Naive thymus-derived CD4-positive, alpha-beta T cell (primary cell): ENCODE data around the gene HCN2. TPM values are rescaled to one million over a fixed set of nuclear protein-coding genes. Genes with fewer than 3 reads are reported as not detected.

Experiments
- ATAC-seq: fragments of 150-1000 bp; cut with Tn5 transposase; 2 replicates; pipeline ENCODE4 v1.10.0; 2021; ENCODE audit warnings: mild to moderate bottlenecking, moderate library complexity
- CTCF ChIA-PET: fragments of 350-600 bp; sonication (Branson Sonifier 250); formaldehyde crosslinking; loops from one replicate; lab custom pipeline; 2021; ENCODE audit warnings: antibody characterized with exemption; lab: Charles Lee
- POLR2A ChIA-PET: fragments of 350-600 bp; sonication (Branson Sonifier 250); formaldehyde crosslinking; loops from one replicate; lab custom pipeline; 2021; ENCODE audit warnings: antibody characterized with exemption, inconsistent platforms; lab: Charles Lee
- DNase-seq, 9 donors: peaks; one replicate each; pipeline versions ENCODE4 v3.0.0 to v3.0.0-alpha.2; 2020 to 2022; ENCODE audit warnings: mixed read lengths in 1 of 9
- H3K27ac ChIP-seq: one replicate; pipeline ENCODE4 v1.7.0; 2013; ENCODE audit warnings: mild to moderate bottlenecking, low read depth, low read length, moderate library complexity
- H3K27me3 ChIP-seq, 2 donors: one replicate each; pipeline ENCODE4 v1.7.0; 2013; ENCODE audit warnings: low read length in 2 of 2, mild to moderate bottlenecking in 2 of 2, moderate library complexity in 2 of 2; ENCODE audit not compliant: control insufficient read depth in 2 of 2, insufficient read depth in 2 of 2
- H3K36me3 ChIP-seq, 3 experiments: 1 replicate in 2 of 3; 2 replicates in 1 of 3; pipeline ENCODE4 v1.7.0; 2013; ENCODE audit warnings: low read length in 3 of 3, mild to moderate bottlenecking in 3 of 3, moderate library complexity in 1 of 3; ENCODE audit not compliant: insufficient read depth in 3 of 3, control insufficient read depth in 2 of 3
- H3K4me1 ChIP-seq, 2 donors: one replicate each; pipeline ENCODE4 v1.7.0; 2013; ENCODE audit warnings: low read length in 2 of 2, mild to moderate bottlenecking in 2 of 2, moderate library complexity in 1 of 2; ENCODE audit not compliant: control insufficient read depth in 2 of 2, insufficient read depth in 2 of 2
- H3K4me3 ChIP-seq: 2 replicates; pipeline ENCODE4 v1.7.0; 2013; ENCODE audit warnings: mild to moderate bottlenecking, low read length
- H3K9me3 ChIP-seq, 3 experiments: 1 replicate in 2 of 3; 2 replicates in 1 of 3; pipeline ENCODE4 v1.7.0; 2013; ENCODE audit warnings: low read length in 3 of 3; ENCODE audit not compliant: control insufficient read depth in 2 of 3
- H3K27ac Mint-ChIP-seq, 9 donors: one replicate each; pipeline ENCODE4 v1.8.0; 2020 to 2022; ENCODE audit warnings: mixed read lengths in 9 of 9, mild to moderate bottlenecking in 8 of 9, moderate library complexity in 5 of 9, inconsistent platforms in 2 of 9
- H3K27me3 Mint-ChIP-seq, 5 donors: one replicate each; pipeline ENCODE4 v1.8.0; 2021 to 2022; ENCODE audit warnings: mixed read lengths in 5 of 5, mild to moderate bottlenecking in 1 of 5
- H3K36me3 Mint-ChIP-seq, 5 donors: one replicate each; pipeline ENCODE4 v1.8.0; 2020 to 2022; ENCODE audit warnings: mixed read lengths in 5 of 5, mild to moderate bottlenecking in 3 of 5, inconsistent platforms in 1 of 5
- H3K4me1 Mint-ChIP-seq, 7 donors: one replicate each; pipeline ENCODE4 v1.8.0; 2020 to 2022; ENCODE audit warnings: mixed read lengths in 7 of 7, mild to moderate bottlenecking in 3 of 7, inconsistent platforms in 1 of 7
- H3K4me3 Mint-ChIP-seq, 10 donors: one replicate each; pipeline ENCODE4 v1.8.0; 2020 to 2022; ENCODE audit warnings: mild to moderate bottlenecking in 10 of 10, mixed read lengths in 10 of 10, moderate library complexity in 6 of 10, inconsistent platforms in 2 of 10
- H3K9me3 Mint-ChIP-seq, 11 donors: one replicate each; pipeline ENCODE4 v1.8.0; 2020 to 2022; ENCODE audit warnings: mixed read lengths in 11 of 11, mild to moderate bottlenecking in 4 of 11, inconsistent platforms in 1 of 11, moderate library complexity in 1 of 11
- intact Hi-C, 2 donors: fragments of 100-400 bp; cut with micrococcal nuclease; formaldehyde crosslinking; loops; one replicate each; pipeline ENCODE4 v1.15.1; 2023
- polyA plus RNA-seq, 2 donors: library from polyadenylated mRNA; unstranded; fragments of 300-500 nt; fragmentation: Illumina TruSeq; gene quantifications; one replicate each; pipeline ENCODE4 v1.2.3, GENCODE V29; 2021
- total RNA-seq, 6 experiments: library from RNA in 5 of 6; stranded (reverse) in 5 of 6; gene quantifications; 1 replicate in 5 of 6; 2 replicates in 1 of 6; pipeline ENCODE4 v1.2.3 and lab custom pipeline; 2021 to 2026

Gene HCN2
- total and polyA plus RNA-seq, 7 experiments from 2014 or later, result 0.93 to 2.6 (median 2.2) TPM; not detected in 2

GRCh38 chr19:644789-645188, 55.1 kb downstream of the HCN2 start:
- Histone ChIP-seq H3K27me3 (no peaks in the 10 kb centered on the region), H3K4me3 (no peak overlapping the region), H3K4me1 (peaks cover 0 to 3% of the 10 kb centered on the region in 2 donors), H3K36me3 (peaks cover 0 to 53% (median 6%) of the 10 kb centered on the region in 3 experiments), H3K27ac (no peak overlapping the region), H3K9me3 (no peaks in the 10 kb centered on the region)
- Mint-ChIP-seq H3K9me3 (no peaks in the 10 kb centered on the region), H3K27ac (peak overlapping the region in 1 of 9 donors; percentile 66), H3K4me3 (no peak overlapping the region), H3K27me3 (no peaks in the 10 kb centered on the region), H3K36me3 (peaks cover 0 to 4% (median 0%) of the 10 kb centered on the region in 5 donors), H3K4me1 (peaks cover 0 to 6% (median 0%) of the 10 kb centered on the region in 7 donors)
- ChIA-PET CTCF (interaction anchor here (0.5 kb wide), 1 partner anchor 35 kb away, joined by 3 read pairs; no protein-coding TSS in a partner anchor), POLR2A (no interaction called here)
- ATAC-seq (no peak), DNase-seq (no peak)
- intact Hi-C loops, result no loop called here

- Histone ChIP-seq H3K4me1 (no peaks in the 10 kb centered on the region), H3K27ac (no peak overlapping the region), H3K36me3 (peaks cover 0 to 64% (median 10%) of the 10 kb centered on the region in 3 experiments), H3K9me3 (no peaks in the 10 kb centered on the region), H3K27me3 (no peaks in the 10 kb centered on the region), H3K4me3 (no peak overlapping the region)
- H3K36me3 Mint-ChIP-seq, result peaks cover 0 to 4% (median 0%) of the 10 kb centered on the region in 5 donors
- ATAC-seq (peak; percentile 10), DNase-seq (no peak)
- peak overlapping the region in 1 of 9 donors; percentile 36 for H3K27ac Mint-ChIP-seq
- ChIA-PET CTCF (no interaction called here), POLR2A (no interaction called here)
- H3K4me3 Mint-ChIP-seq, result no peak overlapping the region
- H3K4me1 Mint-ChIP-seq, result no peaks in the 10 kb centered on the region
- no peaks in the 10 kb centered on the region for H3K27me3 Mint-ChIP-seq
- no peaks in the 10 kb centered on the region for H3K9me3 Mint-ChIP-seq
- intact Hi-C loops, result no loop called here
These were observed 56.5 kb downstream of the HCN2 start for GRCh38 chr19:645912-646778.

DNA sequence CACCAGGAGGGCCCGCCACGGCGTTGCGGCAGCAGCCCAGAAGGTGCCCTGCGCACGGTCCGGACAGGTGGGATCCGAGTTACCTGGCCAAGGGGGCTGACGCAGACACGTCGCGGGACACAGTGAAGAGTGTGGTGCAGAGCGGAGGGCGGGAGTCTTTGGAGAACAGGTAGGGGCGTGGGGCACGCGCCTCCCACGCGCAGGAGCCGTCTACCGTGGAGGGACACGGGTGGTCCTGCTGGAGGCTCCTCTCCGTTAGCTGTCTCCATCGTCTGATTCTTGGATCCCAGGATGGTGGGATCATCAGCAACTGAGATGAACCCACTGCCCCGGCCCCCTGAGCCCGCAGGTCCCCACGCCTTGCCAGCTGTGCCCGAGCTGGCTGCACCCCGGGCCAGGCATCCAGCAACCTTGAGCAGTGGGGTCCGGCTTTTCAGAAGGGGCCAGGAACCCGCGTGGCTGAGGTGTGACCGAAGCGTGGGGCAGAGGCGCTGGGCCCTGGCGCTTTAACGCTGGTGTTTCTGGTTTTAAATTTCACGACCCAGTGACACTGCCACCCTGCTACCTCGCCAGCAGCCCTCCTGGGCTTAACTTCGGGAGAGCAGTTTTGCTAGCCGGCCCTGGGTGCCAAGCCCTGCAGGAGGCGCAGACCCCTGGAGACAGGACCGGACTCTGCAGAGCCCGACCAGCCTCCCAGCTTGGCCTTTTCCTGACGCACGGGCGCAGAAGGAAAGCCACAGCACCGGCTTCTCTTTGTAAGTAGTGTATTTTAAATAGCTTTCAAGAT, 57.3 kb downstream of the HCN2 start:
- H3K9me3 ChIP-seq, result no peaks in the 10 kb centered on the region
- Mint-ChIP-seq H3K27ac (no peak overlapping the region), H3K4me1 (no peaks in the 10 kb centered on the region), H3K9me3 (no peaks in the 10 kb centered on the region), H3K27me3 (no peaks in the 10 kb centered on the region), H3K4me3 (no peak overlapping the region), H3K36me3 (peaks cover 0 to 4% (median 0%) of the 10 kb centered on the region in 5 donors)
- CTCF ChIA-PET, result no interaction called here
- no peaks in the 10 kb centered on the region for H3K27me3 ChIP-seq
- DNase-seq, result no peak
- peaks cover 0 to 73% (median 10%) of the 10 kb centered on the region in 3 experiments for H3K36me3 ChIP-seq
- H3K4me3 ChIP-seq, result no peak overlapping the region
- H3K27ac ChIP-seq, result no peak overlapping the region
- POLR2A ChIA-PET, result interaction anchor here (0.7 kb wide), 1 partner anchor 13 kb away, joined by 3 read pairs; no protein-coding TSS in a partner anchor
- H3K4me1 ChIP-seq, result no peaks in the 10 kb centered on the region
- intact Hi-C loops, result no loop called here
- peak; percentile 13 for ATAC-seq

DNA sequence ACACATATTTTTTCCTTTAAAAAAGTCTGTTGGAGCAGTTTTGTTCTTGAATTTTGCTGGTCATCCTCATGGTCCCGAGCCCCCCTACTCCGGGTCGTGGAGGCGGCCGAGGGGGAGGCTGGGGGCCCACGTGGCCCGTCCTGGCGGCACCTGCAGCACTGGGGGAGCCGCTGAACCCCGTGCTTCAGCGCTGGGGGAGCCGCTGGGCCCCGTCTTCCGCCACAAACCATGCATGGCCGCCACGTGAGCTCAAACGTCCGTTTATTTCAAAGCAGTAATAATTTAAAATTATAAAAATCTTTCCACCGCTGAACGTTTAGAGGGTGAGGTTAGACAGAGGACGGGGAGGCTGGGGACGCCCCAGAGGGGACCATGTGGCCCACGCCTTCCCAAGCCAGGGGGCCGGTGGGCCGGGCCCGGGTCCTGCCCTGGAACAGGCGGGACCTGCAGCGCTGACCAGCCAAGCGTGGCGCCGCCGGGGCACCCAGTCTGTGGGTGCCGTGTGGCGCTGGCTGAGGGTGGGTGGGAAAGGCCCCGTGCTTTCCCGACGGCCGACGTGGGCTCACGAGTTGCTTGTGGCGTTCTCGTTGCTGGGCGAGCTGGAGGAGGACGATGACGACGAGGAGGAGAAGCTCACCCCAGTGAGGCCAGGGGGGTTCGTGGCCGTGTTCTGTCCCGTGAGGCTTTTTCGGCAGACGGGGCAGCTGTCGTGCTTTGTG, 58.0 kb downstream of the HCN2 start:
- Histone ChIP-seq H3K27me3 (no peaks in the 10 kb centered on the region), H3K9me3 (no peaks in the 10 kb centered on the region), H3K27ac (no peak overlapping the region), H3K36me3 (peaks cover 0 to 80% (median 16%) of the 10 kb centered on the region in 3 experiments), H3K4me3 (no peak overlapping the region), H3K4me1 (no peaks in the 10 kb centered on the region)
- no peak for DNase-seq
- no peak for ATAC-seq
- ChIA-PET POLR2A (interaction anchor here (0.7 kb wide), 1 partner anchor 13 kb away, joined by 3 read pairs; no protein-coding TSS in a partner anchor), CTCF (no interaction called here)
- Mint-ChIP-seq H3K27ac (peak overlapping the region in 1 of 9 donors; percentile 47), H3K27me3 (no peaks in the 10 kb centered on the region), H3K4me3 (no peak overlapping the region), H3K36me3 (peaks cover 0 to 4% (median 0%) of the 10 kb centered on the region in 5 donors), H3K9me3 (no peaks in the 10 kb centered on the region), H3K4me1 (no peaks in the 10 kb centered on the region)
- intact Hi-C loops, result no loop called here

DNA sequence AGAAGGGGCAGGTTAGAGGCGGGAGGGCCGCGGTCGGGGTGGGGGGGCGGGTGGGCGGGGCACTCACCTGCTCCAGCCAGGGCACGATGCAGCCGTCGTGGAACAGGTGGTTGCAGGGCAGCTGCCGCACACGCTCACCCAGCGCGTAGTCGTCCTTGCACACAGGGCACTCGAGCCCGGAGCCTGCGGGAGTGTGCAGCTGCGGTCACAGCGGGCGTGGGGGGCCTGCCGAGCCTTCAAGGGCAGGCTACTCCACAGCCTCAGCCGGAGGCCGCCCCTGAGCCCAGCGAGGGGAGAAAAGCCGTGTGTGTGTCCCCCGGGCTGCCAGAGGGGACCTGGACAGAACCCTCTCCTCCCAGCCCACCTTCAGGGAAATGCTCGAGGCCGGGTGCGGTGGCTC, 58.6 kb downstream of the HCN2 start:
- ChIA-PET CTCF (no interaction called here), POLR2A (no interaction called here)
- Mint-ChIP-seq H3K4me3 (no peak overlapping the region), H3K4me1 (peaks cover 0 to 2% (median 0%) of the 10 kb centered on the region in 7 donors), H3K9me3 (no peaks in the 10 kb centered on the region), H3K27me3 (no peaks in the 10 kb centered on the region), H3K27ac (no peak overlapping the region), H3K36me3 (peaks cover 0 to 4% (median 0%) of the 10 kb centered on the region in 5 donors)
- ATAC-seq (no peak), DNase-seq (no peak)
- no peaks in the 10 kb centered on the region for H3K9me3 ChIP-seq
- no peak overlapping the region for H3K27ac ChIP-seq
- intact Hi-C loops, result no loop called here
- H3K4me3 ChIP-seq, result no peak overlapping the region
- H3K36me3 ChIP-seq, result peaks cover 0 to 86% (median 21%) of the 10 kb centered on the region in 3 experiments
- H3K4me1 ChIP-seq, result no peaks in the 10 kb centered on the region
- no peaks in the 10 kb centered on the region for H3K27me3 ChIP-seq
